Liver (tissue), 9 donors: Measurements from ENCODE around the gene SLC2A6. TPM values are rescaled to one million over a fixed set of nuclear protein-coding genes. Genes with fewer than 3 reads are reported as not detected.

ENCODE experiments used
- DNase-seq: peaks from one replicate; pipeline ENCODE4 v3.0.0-alpha.2; 2017; ENCODE audit warnings: low spot score
- H3K27ac ChIP-seq, 2 donors: one replicate each; pipeline ENCODE4 v1.7.0; 2013; ENCODE audit warnings: inconsistent platforms in 2 of 2, low read length in 2 of 2, control low read depth in 1 of 2, low read depth in 1 of 2, mild to moderate bottlenecking in 1 of 2
- H3K27me3 ChIP-seq, 4 donors: one replicate each; pipeline versions ENCODE4 v1.6.1 to v1.7.0; 2013; ENCODE audit warnings: low read length in 3 of 4, inconsistent platforms in 1 of 4, mild to moderate bottlenecking in 1 of 4, moderate library complexity in 1 of 4; ENCODE audit not compliant: control insufficient read depth in 4 of 4, insufficient read depth in 4 of 4
- H3K36me3 ChIP-seq, 4 donors: one replicate each; pipeline versions ENCODE4 v1.6.1 to v1.7.0; 2013; ENCODE audit warnings: low read length in 3 of 4, mild to moderate bottlenecking in 3 of 4, low read depth in 1 of 4, moderate library complexity in 1 of 4; ENCODE audit not compliant: control insufficient read depth in 4 of 4, insufficient read depth in 3 of 4
- H3K4me1 ChIP-seq, 4 donors: one replicate each; pipeline versions ENCODE4 v1.6.1 to v1.7.0; 2013; ENCODE audit warnings: low read length in 3 of 4, mild to moderate bottlenecking in 3 of 4, moderate library complexity in 1 of 4; ENCODE audit not compliant: control insufficient read depth in 4 of 4, insufficient read depth in 4 of 4
- H3K4me3 ChIP-seq, 3 donors: one replicate each; pipeline versions ENCODE4 v1.6.1 to v1.7.0; 2013; ENCODE audit warnings: low read length in 3 of 3, control low read depth in 1 of 3, low read depth in 1 of 3, mild to moderate bottlenecking in 1 of 3
- H3K9ac ChIP-seq, 2 donors: one replicate each; pipeline ENCODE4 v1.7.0; 2013; ENCODE audit warnings: low read length in 2 of 2, mild to moderate bottlenecking in 2 of 2, moderate library complexity in 2 of 2, control low read depth in 1 of 2, low read depth in 1 of 2
- H3K9me3 ChIP-seq, 4 donors: one replicate each; pipeline versions ENCODE4 v1.6.1 to v1.7.0; 2013; ENCODE audit warnings: low read length in 3 of 4; ENCODE audit not compliant: control insufficient read depth in 4 of 4
- ATF3 ChIP-seq: IDR thresholded peaks from 2 replicates; pipeline ENCODE4 v1.6.1; 2016; ENCODE audit warnings: antibody characterized with exemption
- CTCF ChIP-seq: fragments of 150-350 bp; IDR thresholded peaks from 2 replicates; pipeline ENCODE4 v1.5.1; 2017; ENCODE audit warnings: improper control_type of control experiment, low read depth, low read length; ENCODE audit not compliant: missing input control
- EGR1 ChIP-seq, 2 donors: IDR thresholded peaks; 2 replicates each; pipeline ENCODE4 v1.6.1; 2016 to 2018; ENCODE audit warnings: antibody characterized with exemption in 2 of 2, low read depth in 2 of 2
- FOXA1 ChIP-seq: IDR thresholded peaks from 2 replicates; pipeline ENCODE4 v1.6.1; 2016; ENCODE audit warnings: antibody characterized with exemption
- FOXA2 ChIP-seq: IDR thresholded peaks from 2 replicates; pipeline ENCODE4 v1.6.1; 2016; ENCODE audit warnings: antibody characterized with exemption
- HNF4A ChIP-seq, 2 donors: conservative IDR thresholded peaks; 2 replicates each; pipeline ENCODE4 v1.6.1; 2016; ENCODE audit warnings: antibody characterized with exemption in 2 of 2, mild to moderate bottlenecking in 2 of 2
- HNF4G ChIP-seq: IDR thresholded peaks from 2 replicates; pipeline ENCODE4 v1.6.1; 2016; ENCODE audit warnings: antibody characterized with exemption
- NR2F2 ChIP-seq: IDR thresholded peaks from 2 replicates; pipeline ENCODE4 v1.6.1; 2016; ENCODE audit warnings: antibody characterized with exemption
- RAD21 ChIP-seq, 2 donors: IDR thresholded peaks; 2 replicates each; pipeline ENCODE4 v1.6.1; 2016; ENCODE audit warnings: antibody characterized with exemption in 2 of 2, mild to moderate bottlenecking in 2 of 2
- RXRA ChIP-seq, 2 donors: IDR thresholded peaks; 2 replicates each; pipeline ENCODE4 v1.6.1; 2017 to 2018; ENCODE audit warnings: antibody characterized with exemption in 2 of 2, mild to moderate bottlenecking in 1 of 2
- SP1 ChIP-seq: IDR thresholded peaks from 2 replicates; pipeline ENCODE4 v1.6.1; 2018; ENCODE audit warnings: antibody characterized with exemption, mild to moderate bottlenecking
- TAF1 ChIP-seq: conservative IDR thresholded peaks from 2 replicates; pipeline ENCODE4 v1.6.1; 2016; ENCODE audit warnings: antibody characterized with exemption, mild to moderate bottlenecking
- YY1 ChIP-seq: IDR thresholded peaks from 2 replicates; pipeline ENCODE4 v1.6.1; 2016; ENCODE audit warnings: antibody characterized with exemption, mild to moderate bottlenecking
- ZBTB33 ChIP-seq: IDR thresholded peaks from 2 replicates; pipeline ENCODE4 v1.6.1; 2016; ENCODE audit warnings: antibody characterized with exemption
- WGBS: extraction: QIAGEN DNeasy Blood & Tissue Kit; methylation state at CpG from one replicate; pipeline ENCODE4 v1.1.7; 2013; 5-methylcytosine and 5-hydroxymethylcytosine counted together
- polyA plus RNA-seq, 2 donors: library from polyadenylated mRNA; stranded (reverse) in 1 of 2; unstranded in 1 of 2; fragments of 200-250 nt in 1 of 2; fragments of >200 nt in 1 of 2; fragmentation: Nextera tagmentation in 1 of 2; extraction: Ambion mirVana in 1 of 2; gene quantifications; one replicate each; pipeline versions ENCODE4 v1.2.1 to v1.2.3, GENCODE V29; 2013 to 2015
- total RNA-seq, 2 donors: library from RNA; depleted of rRNA; stranded (reverse); fragments of >200 nt; gene quantifications; one replicate each; pipeline ENCODE4 v1.2.3, GENCODE V29; 2014
- donor health status: healthy.
- donor health status: healthy.
- donor health status: healthy.
- donor health status: healthy.
- donor health status: healthy.

SLC2A6 gene
- total and polyA plus RNA-seq, 4 donors: 1.7 to 3.9 (median 2.3) TPM

GRCh38 chr9:133519693-133520092 lies 40.8 kb upstream of the SLC2A6 start (continued):
- no peak for TF ChIP-seq NR2F2
- no peak for TF ChIP-seq FOXA1
- no peak for TF ChIP-seq HNF4A (conservative IDR thresholded peaks at IDR 0.05)
- no peak for TF ChIP-seq CTCF
- no peak for TF ChIP-seq HNF4G
- no peak for TF ChIP-seq EGR1 (IDR thresholded peaks at IDR 0.05; ENCODE audit: low read depth in 2 of 2)

- no peaks in the 10 kb centered on the region for H3K9me3 ChIP-seq
- no peak for DNase-seq
- H3K27ac ChIP-seq: no peak overlapping the region
- H3K27me3 ChIP-seq: no peaks in the 10 kb centered on the region
- H3K4me3 ChIP-seq: no peak overlapping the region
- H3K4me1 ChIP-seq: peaks cover 12 to 32% (median 21%) of the 10 kb centered on the region in 4 donors
- H3K36me3 ChIP-seq: no peaks in the 10 kb centered on the region
- TF ChIP-seq FOXA2 (no peak), CTCF (no peak)
- H3K9ac ChIP-seq: no peak overlapping the region
- 95% methylated on average over 27 of the region's 27 CpGs for WGBS
Measured at GRCh38 chr9:133518706-133519449, 40.0 kb upstream of the SLC2A6 start.

GRCh38 chr9:133518200-133518599 lies 39.3 kb upstream of the SLC2A6 start:
- DNase-seq: no peak
- Histone ChIP-seq H3K4me3 (no peak overlapping the region), H3K27me3 (no peaks in the 10 kb centered on the region), H3K27ac (no peak overlapping the region), H3K9ac (no peak overlapping the region), H3K4me1 (peaks cover 12 to 32% (median 21%) of the 10 kb centered on the region in 4 donors), H3K9me3 (no peaks in the 10 kb centered on the region), H3K36me3 (no peaks in the 10 kb centered on the region)
- TF ChIP-seq YY1 (no peak), ATF3 (no peak), TAF1 (no peak), SP1 (no peak), EGR1 (IDR thresholded peaks at IDR 0.05; ENCODE audit: low read depth in 2 of 2) (no peak), RXRA (IDR thresholded peaks at IDR 0.05) (no peak), HNF4A (conservative IDR thresholded peaks at IDR 0.05) (no peak), NR2F2 (no peak), FOXA1 (no peak), CTCF (no peak), HNF4G (no peak), RAD21 (IDR thresholded peaks at IDR 0.05) (no peak), ZBTB33 (no peak)
- WGBS: 91% methylated on average over 5 of the region's 5 CpGs
